HG03280 (cell line): ENCODE results near the gene EPHB1.
A peak's percentile ranks its signal among the peaks of the same experiment; 100 is the strongest.

ENCODE experiments used
- ATAC-seq: cut with Tn5 transposase; IDR thresholded peaks from one replicate; pipeline ENCODE4 v1.9.1; 2021; ENCODE audit warnings: mild to moderate bottlenecking, moderate library complexity; ENCODE audit not compliant: unreplicated experiment

The EPHB1 gene

DNA sequence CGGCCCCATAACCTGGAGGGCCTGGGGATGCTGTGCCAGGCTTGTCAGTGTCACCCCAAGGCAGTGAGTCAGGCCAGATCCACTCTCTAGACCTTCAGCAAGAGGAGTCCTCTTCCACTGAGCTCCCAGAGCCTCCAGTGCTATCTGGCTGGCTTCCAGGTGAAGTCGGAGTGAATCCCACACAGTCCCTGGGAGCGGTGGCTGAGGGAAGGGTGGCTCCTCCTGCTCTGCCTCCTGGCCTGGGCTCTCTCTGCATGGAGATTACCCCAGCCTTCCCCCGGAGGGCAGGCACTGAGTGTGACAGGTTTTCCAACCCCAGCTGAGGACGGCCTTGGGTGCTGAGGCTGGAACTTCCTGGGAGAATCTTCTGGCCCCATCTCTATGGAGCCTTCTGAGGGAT lies 82.7 kb downstream of the EPHB1 start:
- ATAC-seq, result no peak

DNA sequence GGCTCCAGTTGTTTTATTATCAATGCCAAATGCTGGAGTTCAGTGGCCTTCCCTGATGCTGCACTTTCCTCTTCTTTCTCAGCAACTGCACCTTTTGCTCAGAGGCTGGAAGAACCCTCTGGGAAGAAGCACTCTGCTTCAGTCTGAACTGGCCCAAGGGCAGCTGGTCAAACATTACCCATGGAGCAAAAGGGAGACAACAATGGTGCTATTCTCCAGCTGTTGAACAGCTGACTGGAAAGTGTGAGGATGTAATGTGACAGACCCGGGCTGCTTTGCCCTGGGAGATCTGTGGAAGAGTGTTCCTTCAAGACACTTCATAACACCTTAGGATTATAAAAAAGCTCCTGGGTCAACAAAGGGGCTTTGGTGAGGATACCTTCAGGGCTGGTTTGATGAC lies 84.9 kb downstream of the EPHB1 start:
- ATAC-seq, result no peak

DNA sequence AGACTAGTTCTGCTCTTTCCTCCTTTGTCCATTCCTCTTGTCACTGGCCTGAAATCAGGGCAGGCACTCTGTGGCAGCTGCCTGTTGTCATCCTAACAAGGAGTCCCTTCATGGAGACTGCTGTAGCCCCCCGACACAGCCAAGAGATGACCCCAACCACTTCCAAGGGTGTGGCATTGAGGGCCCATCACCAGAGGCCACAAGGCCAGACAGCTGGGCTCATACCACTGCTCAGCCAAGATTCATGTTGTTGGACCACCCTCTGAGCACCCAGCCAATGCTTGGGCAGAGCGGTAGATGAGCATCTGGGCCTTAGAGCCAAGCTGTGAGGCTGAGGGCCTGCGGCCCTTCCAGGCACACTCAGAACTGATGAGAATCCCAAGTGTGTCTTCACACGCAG lies 85.4 kb downstream of the EPHB1 start:
- no peak for ATAC-seq

DNA sequence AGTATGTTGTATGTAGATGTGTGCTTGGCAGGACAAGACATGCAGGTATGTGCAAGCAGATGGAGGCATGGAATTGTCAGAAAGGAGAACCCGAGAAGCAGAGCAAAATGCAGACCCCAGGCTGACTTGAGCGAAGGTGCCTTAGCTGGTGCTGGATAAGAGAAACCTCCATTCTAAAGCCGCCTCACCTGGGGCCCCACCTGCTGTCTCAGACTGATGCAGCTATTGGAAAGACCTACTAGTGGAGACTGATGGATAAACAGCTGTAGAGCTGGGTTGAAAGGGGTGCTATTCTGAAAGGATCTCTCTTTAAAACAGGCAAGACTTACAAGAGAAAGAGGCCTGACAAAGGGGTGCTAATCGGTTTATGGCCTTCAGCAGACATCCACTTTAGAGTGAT lies 86.2 kb downstream of the EPHB1 start:
- ATAC-seq, result no peak

DNA sequence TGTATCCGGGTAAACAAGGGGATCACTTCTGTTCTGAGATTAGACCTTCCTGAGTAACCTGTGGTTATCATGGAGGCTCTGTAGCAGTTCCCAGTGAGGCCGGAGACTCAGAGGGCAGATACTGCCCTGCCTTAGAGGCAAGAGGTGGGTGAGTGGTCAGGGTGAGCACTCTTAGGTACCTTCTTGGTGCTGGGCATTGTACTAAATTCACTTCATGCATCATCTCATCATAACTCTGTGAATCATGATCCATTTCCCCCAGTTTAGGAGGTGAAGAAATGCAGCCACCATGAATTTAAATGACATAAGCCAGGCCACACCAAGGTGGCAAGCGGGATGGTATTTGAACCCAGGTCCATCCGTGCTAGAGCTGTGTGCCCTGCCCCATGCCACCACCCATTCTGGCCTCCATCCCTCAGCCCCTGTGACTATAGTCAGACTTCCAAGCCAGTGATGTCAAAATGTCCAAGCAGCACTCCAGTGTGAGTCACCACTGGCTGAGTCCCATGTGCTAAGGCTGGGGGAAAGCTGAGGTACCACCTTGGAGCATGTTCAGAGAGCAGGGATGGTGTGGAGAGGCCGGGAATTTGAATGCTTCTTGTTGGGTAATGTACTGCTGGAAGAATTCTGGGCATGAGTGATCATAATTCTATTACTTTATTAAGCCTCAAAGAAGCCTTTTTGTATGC lies 88.8 kb downstream of the EPHB1 start:
- ATAC-seq, result no peak

DNA sequence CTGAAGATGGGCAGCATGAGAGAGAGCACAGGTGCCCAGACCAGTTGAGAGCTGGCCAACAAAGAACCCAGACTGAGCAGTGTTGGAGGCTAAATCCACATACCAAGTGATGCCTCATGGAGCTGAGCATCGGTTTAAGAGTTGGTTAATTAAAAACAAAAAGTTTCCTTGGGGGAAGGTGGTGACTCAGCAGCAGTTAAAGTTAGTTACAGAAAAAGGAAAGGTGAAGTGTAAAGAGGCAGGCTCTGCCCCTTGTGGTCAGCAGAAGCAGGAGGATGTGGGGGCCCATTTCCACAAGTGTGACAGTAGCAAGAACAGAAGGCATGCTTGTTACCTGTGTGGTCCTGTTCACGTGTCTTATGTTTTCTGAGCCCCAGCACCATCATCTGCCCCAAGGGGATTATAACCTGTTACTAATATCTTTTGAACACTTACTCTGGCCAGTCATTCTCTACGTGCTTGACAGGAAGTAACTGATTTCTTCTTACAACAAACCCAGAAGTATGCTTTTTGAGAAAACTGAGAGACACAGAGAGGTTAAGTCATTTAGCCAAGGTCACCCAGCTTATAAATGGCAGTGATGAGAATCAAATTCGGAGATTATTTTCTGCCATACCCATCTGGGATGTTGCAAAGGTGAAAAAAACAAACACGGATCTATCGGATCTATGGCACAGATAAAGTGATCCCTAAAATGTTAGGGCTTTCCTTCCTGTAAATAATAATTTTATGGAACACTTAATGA lies 91.0 kb downstream of the EPHB1 start:
- peak; percentile 82 for ATAC-seq

DNA sequence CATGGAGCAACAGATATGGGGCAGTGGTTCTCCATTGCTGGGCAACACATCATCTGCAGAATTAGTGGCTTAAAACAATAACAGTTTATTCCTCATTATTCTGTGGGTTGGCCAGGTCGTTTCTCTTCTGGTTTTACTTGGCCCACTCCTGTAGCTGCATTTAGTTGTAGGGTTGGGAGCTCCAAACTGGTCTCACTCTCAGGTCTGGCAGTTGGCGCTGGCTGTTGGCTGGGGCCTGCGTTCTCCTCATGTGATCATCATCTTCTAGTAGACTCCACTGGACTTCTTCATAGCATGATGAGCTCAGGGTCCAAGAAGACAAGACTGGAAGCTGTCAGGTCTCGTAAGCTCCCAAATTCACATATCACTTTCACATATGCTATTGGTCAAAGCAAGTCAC lies 91.9 kb downstream of the EPHB1 start:
- no peak for ATAC-seq

DNA sequence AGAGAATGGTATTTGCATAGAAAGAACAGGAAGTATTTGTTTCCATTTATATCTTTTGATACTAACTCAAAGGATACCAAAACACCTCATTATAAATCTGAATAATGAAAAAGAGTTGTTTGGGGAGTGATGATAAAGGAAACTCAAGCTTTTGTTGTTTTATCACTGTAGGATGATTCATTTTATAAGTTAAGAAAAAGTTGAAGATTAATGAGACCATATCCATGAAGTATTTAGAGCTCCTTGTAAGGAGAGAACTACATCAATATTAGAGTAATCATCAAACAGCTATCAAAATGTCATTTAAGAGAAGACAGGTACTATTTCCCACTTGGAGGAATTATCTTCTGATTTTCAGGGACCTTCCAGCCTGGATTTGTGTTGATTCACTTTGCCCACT lies 92.5 kb downstream of the EPHB1 start:
- ATAC-seq, result no peak

DNA sequence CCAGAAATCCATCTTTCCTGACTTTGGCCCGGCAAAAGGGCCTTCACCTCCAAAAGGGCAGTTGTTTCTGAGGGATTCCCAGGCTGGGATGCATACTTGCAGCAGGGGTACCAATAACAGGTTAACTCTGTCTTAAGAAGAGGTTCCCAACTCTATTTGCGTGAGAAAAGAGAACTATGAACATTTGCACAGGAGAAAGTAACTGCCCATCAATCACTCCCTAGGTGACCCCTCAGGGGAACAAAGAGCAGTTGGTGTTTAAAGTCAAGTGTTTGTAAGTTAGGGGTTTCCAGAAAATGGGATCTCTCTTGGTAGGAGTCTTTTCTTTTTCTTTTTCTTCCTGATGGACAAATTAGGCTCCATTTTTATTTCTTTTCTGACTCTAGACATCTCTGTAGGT lies 97.3 kb downstream of the EPHB1 start:
- ATAC-seq, result no peak

DNA sequence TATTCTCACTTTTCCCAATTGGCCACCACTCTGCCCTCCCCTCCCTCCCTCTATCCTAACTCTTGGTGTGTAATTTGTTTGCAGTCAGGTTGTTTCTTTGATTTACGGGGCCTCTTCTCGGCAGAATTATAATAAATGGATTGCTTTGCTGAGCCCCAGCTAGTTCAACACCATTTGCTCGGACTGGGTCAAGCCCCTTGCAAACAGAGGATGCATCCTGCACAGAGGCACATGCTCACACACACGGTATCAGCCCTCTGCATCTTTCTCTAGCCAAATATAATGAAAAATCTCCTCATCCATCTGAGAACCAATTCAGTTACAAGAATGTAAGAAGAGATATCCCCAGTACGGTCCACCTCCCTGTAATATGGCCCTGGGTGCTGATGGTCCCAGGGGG lies 97.7 kb downstream of the EPHB1 start:
- no peak for ATAC-seq

DNA sequence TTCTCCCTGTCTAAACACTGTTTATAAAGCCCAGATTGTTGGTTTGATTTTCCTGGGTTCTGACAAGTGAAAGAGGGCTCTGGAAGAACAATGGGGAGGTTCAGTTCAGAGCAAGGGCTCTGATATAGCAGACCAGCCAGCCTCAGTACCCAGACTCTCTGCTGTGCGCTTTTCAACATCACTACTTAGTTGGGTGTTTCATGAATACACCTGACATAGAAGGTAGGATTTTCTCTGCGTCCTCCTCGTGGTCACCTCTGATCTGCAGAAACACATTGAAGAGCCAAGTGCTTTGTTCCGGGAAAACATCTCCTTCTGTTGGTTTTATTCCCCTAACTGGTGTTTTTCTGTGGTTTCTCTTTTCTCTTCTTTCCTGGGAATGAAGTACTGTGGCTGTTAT lies 99.5 kb downstream of the EPHB1 start:
- ATAC-seq, result no peak

DNA sequence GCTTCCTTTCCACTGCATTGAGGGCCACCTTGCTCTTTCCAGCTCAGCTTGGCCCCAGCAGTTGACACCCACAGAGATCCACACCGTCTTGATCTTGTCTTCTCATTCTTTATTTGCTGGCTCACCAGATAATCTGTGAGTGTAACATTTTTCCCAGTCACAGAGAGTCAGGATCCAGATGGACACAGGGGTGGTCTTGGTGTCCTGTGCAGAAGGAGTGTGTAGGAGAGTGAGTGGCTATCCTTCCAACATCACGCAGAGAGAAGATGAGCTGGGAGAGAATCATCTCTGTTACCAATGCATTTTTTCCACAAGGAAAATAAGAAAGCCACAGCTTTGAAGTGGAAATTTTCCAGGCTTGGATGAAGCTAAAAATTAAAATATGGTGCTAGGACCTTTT lies 100.1 kb downstream of the EPHB1 start:
- no peak for ATAC-seq

DNA sequence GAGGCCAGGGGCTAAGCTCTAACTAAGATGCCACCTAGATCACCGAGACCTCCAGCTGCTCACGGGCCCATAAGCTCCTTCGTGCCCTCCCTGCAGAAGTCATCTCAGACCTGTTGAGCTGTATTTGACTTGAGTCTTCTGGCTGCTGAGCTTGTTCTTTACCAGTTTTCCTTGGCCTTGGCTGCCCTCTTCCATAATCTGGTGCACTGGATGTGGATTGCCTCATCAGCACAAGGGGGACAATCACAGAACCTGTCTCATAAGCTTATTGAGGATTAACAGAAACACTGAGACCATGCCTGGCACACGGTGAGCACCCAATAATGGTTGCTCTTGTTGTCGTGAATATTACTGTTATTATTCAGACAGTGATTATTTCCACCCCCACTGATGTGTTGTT lies 101.1 kb downstream of the EPHB1 start:
- ATAC-seq, result no peak

DNA sequence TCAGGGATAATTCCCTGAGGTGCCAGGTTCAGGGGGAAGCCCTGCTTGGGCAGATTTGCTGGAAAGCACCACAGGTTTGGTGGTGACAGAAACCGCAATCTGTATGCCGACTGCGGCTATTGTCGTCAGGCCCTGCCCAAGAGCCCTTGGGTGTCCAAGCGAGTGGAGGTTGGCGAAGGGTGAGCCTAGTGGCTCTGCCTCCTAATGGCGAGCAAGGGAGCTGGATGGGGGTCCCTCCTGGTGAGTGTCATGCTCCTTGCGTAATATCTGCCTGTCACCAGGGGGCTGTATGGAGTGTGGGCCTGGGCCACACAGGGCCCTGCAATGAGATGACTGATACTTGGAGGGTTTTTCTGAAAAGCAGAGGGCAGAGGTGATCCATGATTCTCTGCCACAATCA lies 101.6 kb downstream of the EPHB1 start:
- no peak for ATAC-seq

DNA sequence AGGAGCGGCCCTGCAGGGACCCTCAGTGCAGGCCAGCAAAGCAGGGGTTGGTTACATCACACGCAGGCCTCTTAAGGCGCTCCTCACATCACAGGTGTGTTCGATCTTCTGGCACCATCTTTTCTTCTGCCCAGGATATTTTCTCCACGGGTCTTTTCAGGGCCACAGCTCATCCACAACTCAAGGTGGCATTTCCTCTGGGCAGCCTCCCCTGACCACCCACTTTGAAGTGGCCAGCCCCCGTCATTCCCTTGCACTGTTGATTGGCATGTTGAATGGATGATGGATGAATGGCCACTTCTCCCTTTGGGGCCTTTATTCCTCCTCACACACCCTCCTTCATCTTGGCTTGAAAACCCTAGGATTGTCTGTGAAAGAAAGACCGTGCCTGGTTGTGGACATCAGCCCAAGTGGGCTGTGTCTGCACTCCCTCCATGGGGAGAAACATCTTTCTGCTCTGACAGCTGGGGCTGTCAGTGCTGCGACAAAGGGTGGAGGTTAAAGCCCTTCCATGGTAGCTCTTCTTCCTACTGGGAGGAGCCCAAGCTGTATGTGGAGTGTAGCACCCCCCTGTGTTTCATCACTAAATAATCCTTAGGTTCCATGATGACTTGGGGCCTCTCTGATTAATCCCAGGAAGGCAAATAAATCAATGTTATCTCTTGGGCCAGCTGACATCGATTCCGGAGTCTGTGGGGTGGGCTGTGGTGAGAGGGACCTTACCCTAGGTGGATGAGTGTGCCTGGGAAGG lies 102.5 kb downstream of the EPHB1 start:
- no peak for ATAC-seq

DNA sequence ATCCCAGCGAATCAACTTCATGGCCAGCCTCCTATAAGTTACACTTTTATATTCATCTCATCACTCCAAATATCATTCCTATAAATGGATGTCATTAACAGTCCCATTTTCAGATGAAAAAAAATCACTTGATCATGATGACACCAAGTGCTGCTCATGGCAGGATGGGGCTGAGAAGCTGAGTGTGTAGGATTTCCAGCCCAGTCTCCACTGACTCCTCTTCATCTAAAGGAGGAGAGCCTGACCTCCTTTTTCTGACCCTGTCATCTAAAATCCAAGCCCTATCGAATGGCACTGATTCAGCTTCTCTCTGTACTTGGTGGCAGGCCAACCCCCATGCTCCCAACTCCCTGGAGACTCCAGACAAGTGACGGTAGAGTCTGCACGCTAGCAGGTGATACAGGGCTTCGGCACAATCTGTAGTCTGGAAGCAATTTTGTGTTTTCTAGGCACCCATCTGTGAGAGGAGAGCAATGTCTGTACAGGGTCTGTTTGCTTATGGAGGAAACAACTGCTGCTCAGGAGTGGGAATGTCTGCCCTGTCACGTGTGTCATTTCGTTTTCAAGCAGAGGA lies 103.2 kb downstream of the EPHB1 start:
- ATAC-seq, result no peak

DNA sequence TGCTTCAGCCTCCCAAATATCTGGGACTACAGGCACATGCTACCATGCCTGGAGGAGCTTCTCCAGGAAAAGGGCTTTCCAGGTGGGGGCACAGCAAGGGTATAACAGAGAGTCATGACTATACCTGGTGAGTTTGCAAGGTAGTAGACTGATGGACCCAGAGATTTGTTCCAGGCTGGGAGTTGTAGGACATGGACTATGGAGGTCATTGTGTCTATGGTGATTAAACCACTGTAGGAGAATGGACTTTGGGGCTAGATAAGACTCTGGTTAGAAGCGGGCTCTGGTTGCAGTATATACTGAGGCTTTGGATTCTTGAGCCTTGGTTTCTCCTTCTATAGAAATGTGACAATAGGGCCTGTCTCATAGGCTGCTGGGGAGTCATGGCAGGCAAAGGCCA lies 104.7 kb downstream of the EPHB1 start:
- no peak for ATAC-seq

DNA sequence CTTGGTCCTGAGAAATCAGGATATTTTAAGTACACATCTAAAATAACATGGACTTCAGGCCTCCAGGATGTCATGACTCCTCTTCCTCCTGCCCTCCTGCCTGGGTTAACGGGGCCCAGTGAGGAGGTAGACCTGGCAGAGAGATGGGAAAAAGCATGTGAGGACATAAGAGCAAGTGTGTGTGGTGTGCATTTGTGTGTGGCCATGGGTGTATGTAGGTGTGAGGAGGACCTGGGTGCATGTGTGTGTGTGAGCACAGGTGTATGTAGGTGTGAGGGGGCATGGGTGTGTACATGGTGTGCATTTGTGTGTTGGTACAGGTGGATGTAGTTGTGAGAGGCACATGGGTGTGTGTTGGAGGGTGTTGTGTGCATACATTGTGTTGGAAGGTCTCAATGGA lies 105.4 kb downstream of the EPHB1 start:
- ATAC-seq, result no peak

DNA sequence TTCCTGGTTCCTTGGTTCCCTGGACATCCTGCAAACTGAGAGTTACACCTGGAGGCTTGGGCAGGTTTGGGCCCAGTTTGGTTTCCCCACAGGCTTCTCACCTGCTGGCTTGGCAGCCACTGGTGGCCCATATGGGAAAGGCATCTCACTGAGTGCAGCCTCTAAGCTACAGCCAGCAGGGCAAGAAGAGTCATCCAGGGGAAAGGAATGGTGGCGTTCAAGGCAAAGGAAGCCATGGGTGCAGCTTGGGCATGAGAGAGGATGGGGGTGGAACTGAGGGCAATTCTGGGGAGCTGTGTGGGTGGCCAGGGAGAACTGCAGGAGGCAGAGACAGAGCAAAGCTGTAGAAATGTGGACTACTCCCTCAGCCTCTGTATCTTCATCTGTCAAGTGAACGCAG lies 106.4 kb downstream of the EPHB1 start:
- no peak for ATAC-seq

DNA sequence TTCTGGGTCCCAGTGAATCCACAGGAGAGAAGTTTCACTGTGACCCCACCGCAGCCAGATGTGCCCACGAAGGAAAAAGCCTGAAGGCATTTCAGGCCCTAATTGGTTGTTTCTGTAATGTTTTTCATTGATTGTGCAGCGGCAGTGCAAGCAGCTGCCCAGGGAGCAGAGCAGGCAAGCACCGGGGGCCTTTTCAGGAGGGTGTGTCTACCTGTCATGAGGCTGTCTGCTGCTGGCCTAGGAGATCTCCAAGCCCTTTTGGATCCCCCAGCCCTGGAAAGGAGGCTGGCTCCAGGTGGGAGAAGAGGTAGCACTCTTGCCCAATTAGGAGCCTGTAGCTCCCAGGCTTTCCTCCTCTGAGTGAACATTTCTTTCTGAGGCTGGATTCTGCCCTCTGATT lies 108.8 kb downstream of the EPHB1 start:
- peak; percentile 29 for ATAC-seq

DNA sequence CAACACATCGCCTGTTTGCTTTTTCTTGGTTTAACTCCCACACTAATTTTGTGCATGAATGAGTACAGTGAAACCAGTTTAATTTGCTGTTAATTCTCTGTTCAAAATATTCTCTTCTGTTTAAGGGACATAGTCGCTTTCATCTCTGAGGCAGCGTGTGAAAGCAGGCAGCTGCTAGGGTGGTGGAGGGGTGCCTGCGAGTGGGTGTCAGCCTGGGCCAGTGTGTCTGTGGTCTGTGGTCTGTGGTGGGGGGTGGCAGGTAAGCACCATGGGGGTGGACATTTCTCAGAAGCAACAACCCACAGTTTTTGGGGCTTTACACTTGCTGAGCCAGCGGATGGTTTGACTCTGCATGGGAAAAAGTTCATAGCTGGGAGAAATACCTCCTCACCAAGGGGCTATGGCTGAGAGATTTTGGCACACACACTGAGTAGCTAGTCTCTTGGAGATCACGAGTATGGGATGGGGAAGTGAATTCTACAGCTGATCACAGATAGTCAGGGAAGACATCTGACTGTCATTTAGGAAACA lies 109.2 kb downstream of the EPHB1 start:
- ATAC-seq, result peak; percentile 89
